ENCODE results near the gene LXN. TPM values are rescaled to one million over a fixed set of nuclear protein-coding genes. Genes with fewer than 3 reads are reported as not detected.

LXN gene
- total RNA-seq, 2 experiments from 2014 or later = 8.1 to 8.6 TPM

DNA sequence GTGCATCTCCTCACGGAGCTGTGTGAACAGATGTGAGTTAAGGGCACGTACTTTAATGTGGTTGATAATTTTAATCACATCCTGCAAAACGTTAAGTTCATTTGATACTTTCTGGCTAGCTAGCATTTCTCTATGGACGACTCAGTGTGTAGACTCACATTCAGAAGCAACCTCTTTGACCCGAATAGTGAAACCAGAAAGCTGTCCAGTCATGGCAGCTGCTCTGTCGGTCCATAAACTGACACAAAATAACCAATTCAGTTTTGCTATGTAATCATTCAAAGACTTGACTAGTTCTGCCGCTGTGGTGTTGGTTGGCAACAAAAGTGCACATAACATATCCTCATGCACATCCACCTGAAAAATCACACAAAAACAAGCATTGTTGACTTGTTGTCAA is 31.8 kb downstream of the LXN start:
- POLR2A ChIA-PET = interaction anchor here (1.1 kb wide), 1 partner anchor 70 kb away, joined by 3 read pairs; the partner anchor contains the start of gene MLF1
- CTCF ChIA-PET = interaction anchor here (2.3 kb wide), 1 partner anchor 18 kb away, joined by 5 read pairs; no protein-coding TSS in a partner anchor
- no peaks in the 10 kb centered on the region for H3K9me3 Mint-ChIP-seq
- H3K27ac Mint-ChIP-seq = peak overlapping the region; percentile 8
- no peak overlapping the region for H3K4me3 Mint-ChIP-seq
- peaks cover 22% of the 10 kb centered on the region for H3K4me1 Mint-ChIP-seq (ENCODE audit: low read depth)
- H3K36me3 Mint-ChIP-seq = no peaks in the 10 kb centered on the region
- no peak for DNase-seq
- intact Hi-C loops (cut with micrococcal nuclease) = loop anchor here (5.0 to 10.0 kb wide), 6 partner anchors 82 to 1476 kb away; partner anchors contain the start of genes CCNL1, MFSD1 and SHOX2
- no peaks in the 10 kb centered on the region for H3K27me3 Mint-ChIP-seq

GRCh38 chr3:158631981-158632380 is 40.5 kb downstream of the LXN start:
- Mint-ChIP-seq H3K9me3 (no peaks in the 10 kb centered on the region), H3K36me3 (no peaks in the 10 kb centered on the region), H3K27ac (no peak overlapping the region), H3K4me3 (no peak overlapping the region), H3K27me3 (peaks cover 7% of the 10 kb centered on the region), H3K4me1 (ENCODE audit: low read depth) (no peaks in the 10 kb centered on the region)
- POLR2A ChIA-PET = no interaction called here
- intact Hi-C loops (cut with micrococcal nuclease) = no loop called here
- no peak for DNase-seq
- CTCF ChIA-PET = no interaction called here

DNA sequence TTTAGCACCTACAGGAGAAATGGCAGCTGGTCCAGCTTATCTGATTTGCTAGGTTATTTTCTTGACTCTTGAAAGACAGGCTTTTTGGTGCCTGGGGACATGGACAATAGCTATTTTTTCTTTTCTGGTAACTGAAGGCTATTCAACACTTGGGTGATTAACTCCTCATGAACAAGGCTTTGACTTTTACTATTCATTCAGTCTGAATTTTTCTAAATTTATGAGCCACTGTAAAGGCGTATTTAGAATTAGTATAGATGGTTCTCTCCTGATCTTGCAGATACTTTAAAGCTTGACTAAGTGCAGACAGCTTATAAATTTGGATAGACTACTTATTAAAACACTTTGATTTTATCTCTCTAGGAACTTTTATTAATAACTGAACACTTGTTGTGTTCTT is 46.6 kb downstream of the LXN start:
- Mint-ChIP-seq H3K4me1 (ENCODE audit: low read depth) (no peaks in the 10 kb centered on the region), H3K4me3 (no peak overlapping the region), H3K9me3 (peaks cover 4% of the 10 kb centered on the region), H3K27ac (no peak overlapping the region), H3K27me3 (peaks cover 15% of the 10 kb centered on the region), H3K36me3 (no peaks in the 10 kb centered on the region)
- CTCF ChIA-PET = no interaction called here
- intact Hi-C loops (cut with micrococcal nuclease) = no loop called here
- no peak for DNase-seq
- POLR2A ChIA-PET = no interaction called here

GRCh38 chr3:158617982-158618875 is 54.2 kb downstream of the LXN start:
- Mint-ChIP-seq H3K4me3 (no peak overlapping the region), H3K4me1 (ENCODE audit: low read depth) (no peaks in the 10 kb centered on the region), H3K27ac (no peak overlapping the region), H3K9me3 (peaks cover 16% of the 10 kb centered on the region), H3K36me3 (peaks cover 6% of the 10 kb centered on the region), H3K27me3 (peaks cover 3% of the 10 kb centered on the region)
- DNase-seq = no peak
- intact Hi-C loops (cut with micrococcal nuclease) = no loop called here
- POLR2A ChIA-PET = no interaction called here
- CTCF ChIA-PET = interaction anchor here (0.6 kb wide), 2 partner anchors 302 to 1013 kb away, joined by 3 read pairs; no protein-coding TSS in a partner anchor

Other genes starting within 250 kb of the LXN start
- gene MLF1, start 101.5 kb downstream of the LXN start, total RNA-seq = 1 to 10 TPM; 3.8 to 3.9 TPM
- 10 to 100 TPM; 48.7 to 57.3 TPM for gene GFM1, start 28.1 kb downstream of the LXN start, total RNA-seq
- not detected for gene RARRES1, start 59.8 kb upstream of the LXN start, total RNA-seq
- 10 to 100 TPM; 11.9 to 12.4 TPM for gene MFSD1, start 129.4 kb upstream of the LXN start, total RNA-seq

Data from activated CD4-positive, alpha-beta memory T cell treated with anti-CD3 and anti-CD28 coated beads for 36 hours (primary cell).